ENCODE results near the gene PRSS23.
"Not testable (repeated sequence)": the region's sequence is repeated elsewhere in the genome, so short reads cannot be mapped to it uniquely, and the experiment has no call there.

GRCh38 chr11:86770473-86771027, 29.8 kb upstream of the PRSS23 start:
- TF ChIP-seq POLR2A (IDR thresholded peaks at IDR 0.05; ENCODE audit: extremely low read depth, insufficient read length); CTCF (IDR thresholded peaks at IDR 0.05; ENCODE audit: low read depth, low read length); MAX (IDR thresholded peaks at IDR 0.05; ENCODE audit: low read depth, low read length): not testable (repeated sequence)
